GM12878 (cell line): ENCODE measurements around the gene SYK. TPM values are rescaled to one million over a fixed set of nuclear protein-coding genes. Genes with fewer than 3 reads are reported as not detected.

Experiments
- ATAC-seq: fragments of 200-7000 bp; cut with Tn5 transposase; 3 replicates; pipeline ENCODE4 v1.9.1; 2020; ENCODE audit warnings: mild to moderate bottlenecking, moderate library complexity
- BruUV-seq: library from RNA; stranded (reverse); fragments of 400-500 nt; replicated peaks from 2 replicates; lab custom pipeline; 2021; lab: Mats Ljungman, UMichigan
- CTCF ChIA-PET: fragments of 300-600 bp; sonication (Branson Sonifier 250); formaldehyde crosslinking; extraction: SDS; loops from one replicate; lab custom pipeline; 2021; ENCODE audit warnings: inconsistent platforms; lab: Yijun Ruan, JAX
- POLR2A ChIA-PET: fragments of 350-600 bp; formaldehyde crosslinking; extraction: SDS; loops from one replicate; lab custom pipeline; 2021; ENCODE audit warnings: inconsistent platforms; lab: Charles Lee
- RAD21 ChIA-PET: fragments of 300-600 bp; sonication (Branson Sonifier 250); formaldehyde crosslinking; loops from one replicate; lab custom pipeline; 2023; ENCODE audit warnings: antibody characterized with exemption; ENCODE audit not compliant: unreplicated experiment; lab: Charles Lee
- SMC1A ChIA-PET: fragments of 300-600 bp; sonication (Branson Sonifier 250); formaldehyde crosslinking; loops from one replicate; lab custom pipeline; 2023; ENCODE audit not compliant: unreplicated experiment, uncharacterized antibody; lab: Charles Lee
- DNase-seq: peaks from one replicate; pipeline ENCODE4 v3.0.0-alpha.2; 2011; ENCODE audit warnings: low read depth, low spot score
- FAIRE-seq: peaks from 3 replicates; lab custom pipeline; 2011; peaks lifted over from hg19 to GRCh38; lab: Jason Lieb, UNC
- H2AFZ ChIP-seq: 2 replicates; pipeline ENCODE4 v1.6.0; 2011; ENCODE audit warnings: low read depth, low read length, control low read depth; ENCODE audit not compliant: control insufficient read depth
- H3K27ac ChIP-seq: 2 replicates; pipeline ENCODE4 v1.5.1; 2011; ENCODE audit warnings: control low read depth; ENCODE audit not compliant: control insufficient read depth, insufficient read depth
- H3K27me3 ChIP-seq, 2 experiments: replicated peaks in 1 of 2; 2 replicates each; pipeline versions ENCODE4 v1.6.0 to v1.6.1; 2011; ENCODE audit warnings: low read length in 1 of 2; ENCODE audit not compliant: control insufficient read depth in 2 of 2, insufficient read depth in 2 of 2
- H3K36me3 ChIP-seq, 2 experiments: 2 replicates each; pipeline ENCODE4 v1.5.1; 2011; ENCODE audit warnings: low read length in 1 of 2; ENCODE audit not compliant: control insufficient read depth in 2 of 2, insufficient read depth in 2 of 2
- H3K4me1 ChIP-seq: 2 replicates; pipeline ENCODE4 v1.6.1; 2011; ENCODE audit warnings: mild to moderate bottlenecking, low read length, moderate library complexity, mixed read lengths; ENCODE audit not compliant: control insufficient read depth, insufficient read depth
- H3K4me2 ChIP-seq: 2 replicates; pipeline ENCODE4 v1.6.0; 2011; ENCODE audit warnings: control low read depth; ENCODE audit not compliant: control insufficient read depth, insufficient read depth
- H3K4me3 ChIP-seq: fragments of 200-600 bp; sonication (generic); 2 replicates; pipeline ENCODE4 v1.5.1; 2016
- H3K79me2 ChIP-seq: 2 replicates; pipeline ENCODE4 v1.6.0; 2011; ENCODE audit warnings: low read length; ENCODE audit not compliant: control insufficient read depth, insufficient read depth
- H3K9ac ChIP-seq: 2 replicates; pipeline ENCODE4 v1.8.0; 2011; ENCODE audit warnings: low read length, control low read depth, mixed read lengths; ENCODE audit not compliant: control insufficient read depth, insufficient read depth
- H3K9me3 ChIP-seq: replicated peaks from 3 replicates; pipeline ENCODE4 v1.5.1; 2011; ENCODE audit warnings: mild to moderate bottlenecking, low read length; ENCODE audit not compliant: control insufficient read depth, insufficient read depth
- H4K20me1 ChIP-seq: 2 replicates; pipeline ENCODE4 v1.6.0; 2011; ENCODE audit not compliant: control insufficient read depth, insufficient read depth
- CBFB ChIP-seq: IDR thresholded peaks from 2 replicates; pipeline ENCODE4 v1.6.1; 2016; ENCODE audit warnings: antibody characterized with exemption, low read depth
- CHD4 ChIP-seq: fragments of 200-600 bp; sonication (generic); IDR thresholded peaks from 2 replicates; pipeline ENCODE4 v1.6.1; 2016; ENCODE audit warnings: mild to moderate bottlenecking
- CREB1 ChIP-seq: IDR thresholded peaks from 2 replicates; pipeline ENCODE4 v1.6.1; 2012; ENCODE audit warnings: low read depth, mild to moderate bottlenecking, inconsistent platforms
- EED ChIP-seq: sonication (generic); IDR thresholded peaks from 2 replicates; pipeline ENCODE4 v1.6.1; 2016; ENCODE audit warnings: antibody characterized with exemption, low read depth
- HDAC2 ChIP-seq: fragments of 200-600 bp; sonication (generic); IDR thresholded peaks from 2 replicates; pipeline ENCODE4 v1.6.1; 2017
- IKZF1 ChIP-seq: fragments of 450-650 bp; conservative IDR thresholded peaks from 2 replicates; pipeline ENCODE4 v1.6.1; 2017; ENCODE audit warnings: antibody characterized with exemption, mild to moderate bottlenecking
- NFXL1 ChIP-seq: fragments of 450-650 bp; IDR thresholded peaks from 2 replicates; pipeline ENCODE4 v1.6.1; 2017; ENCODE audit warnings: antibody characterized with exemption, mild to moderate bottlenecking, borderline replicate concordance
- PKNOX1 ChIP-seq: fragments of 450-650 bp; IDR thresholded peaks from 2 replicates; pipeline ENCODE4 v1.6.1; 2016; ENCODE audit warnings: mild to moderate bottlenecking
- POLR2AphosphoS2 ChIP-seq: IDR thresholded peaks from 2 replicates; pipeline ENCODE4 v1.6.1; 2011; ENCODE audit warnings: low read depth, mild to moderate bottlenecking, low read length, improper control_type of control experiment, moderate library complexity
- POU2F2 ChIP-seq: IDR thresholded peaks from 3 replicates; pipeline ENCODE4 v1.6.1; 2011; ENCODE audit warnings: low read depth, mild to moderate bottlenecking, low read length, borderline replicate concordance
- RELA ChIP-seq: fragments of 450-650 bp; IDR thresholded peaks from 2 replicates; pipeline ENCODE4 v1.8.0; 2014; ENCODE audit warnings: borderline replicate concordance; ENCODE audit not compliant: partially characterized antibody
- SUPT20H ChIP-seq: IDR thresholded peaks from 2 replicates; pipeline ENCODE4 v1.6.1; 2011; ENCODE audit warnings: low read depth, mild to moderate bottlenecking, low read length, moderate library complexity, borderline replicate concordance; ENCODE audit not compliant: control insufficient read depth
- ZNF207 ChIP-seq: fragments of 450-650 bp; IDR thresholded peaks from 2 replicates; pipeline ENCODE4 v1.6.1; 2014; ENCODE audit warnings: antibody characterized with exemption, mild to moderate bottlenecking, borderline replicate concordance
- ZNF274 ChIP-seq: IDR thresholded peaks from one replicate; pipeline ENCODE4 v1.8.0; 2011; ENCODE audit not compliant: insufficient read length, insufficient read depth
- WGBS: methylation state at CpG from one replicate; pipeline ENCODE4 v1.1.6; 2016; ENCODE audit warnings: low lambda C conversion rate; ENCODE audit not compliant: insufficient replicate concordance, insufficient coverage; ENCODE audit errors: missing lambda C conversion rate; 5-methylcytosine and 5-hydroxymethylcytosine counted together
- in situ Hi-C: fragments of 300-500 bp; cut with MboI; formaldehyde crosslinking; loops from 9 replicates; pipeline ENCODE4 v1.14.3; 2018; ENCODE audit warnings: mixed read lengths
- intact Hi-C: fragments of 100-400 bp; cut with micrococcal nuclease; formaldehyde crosslinking; loops from one replicate; pipeline ENCODE4 v1.14.2; 2022; ENCODE audit not compliant: unreplicated experiment
- polyA plus RNA-seq, 11 experiments: library from polyadenylated mRNA; depleted of rRNA in 4 of 11; unstranded in 6 of 11; stranded (reverse) in 5 of 11; fragments of >200 nt; fragmentation: Nextera tagmentation in 4 of 11; fragmentation: Illumina TruSeq in 1 of 11; extraction: Ambion mirVana in 4 of 11; extraction: Trizol in 1 of 11; gene quantifications; 1 replicate in 1 of 11; 2 replicates in 10 of 11; pipeline versions ENCODE4 v1.2.1 to v1.2.3, GENCODE V29; 2011 to 2016; ENCODE audit warnings: inconsistent platforms in 2 of 11, missing spikeins in 2 of 11, low read depth in 1 of 11
- total RNA-seq, 4 experiments: library from RNA; depleted of rRNA in 3 of 4; stranded (reverse); fragments of >200 nt in 3 of 4; fragmentation: Illumina TruSeq in 1 of 4; extraction: Trizol in 1 of 4; gene quantifications; 2 replicates each; pipeline versions ENCODE4 v1.2.1 to v1.2.3, GENCODE V29; 2013 to 2021
- TF ChIP-seq, protein P1 (sequence below): IDR thresholded peaks from 2 replicates; pipeline ENCODE4 v1.6.1; 2011; ENCODE audit warnings: mild to moderate bottlenecking, low read depth, low read length, moderate library complexity; ENCODE audit not compliant: insufficient replicate concordance
- TF ChIP-seq, protein P2 (sequence below): IDR thresholded peaks from 2 replicates; pipeline ENCODE4 v1.6.1; 2012; ENCODE audit warnings: low read length, inconsistent platforms
- TF ChIP-seq, protein P3 (sequence below): IDR thresholded peaks from 2 replicates; pipeline ENCODE4 v1.6.1; 2012; ENCODE audit warnings: low read depth, low read length, improper control_type of control experiment
- TF ChIP-seq, protein P4 (sequence below): fragments of 450-650 bp; conservative IDR thresholded peaks from 2 replicates; pipeline ENCODE4 v1.6.1; 2017; ENCODE audit warnings: mild to moderate bottlenecking, moderate library complexity

SYK gene
- total and polyA plus RNA-seq, 10 of the 15 experiments (the other 5 are each of a cell fraction or from before 2014, with no cell fraction given) = 6.5 to 135 (median 68.8) TPM

GRCh38 chr9:90838581-90839154, 37.0 kb downstream of the SYK start:
- DNase-seq (no peak), FAIRE-seq (no peak), ATAC-seq (no peak)
- ChIA-PET RAD21 (no interaction called here), CTCF (interaction anchor here (0.9 to 1.5 kb wide), 3 partner anchors 8 to 1560 kb away, joined by 3 to 4 read pairs (median 3); no protein-coding TSS in a partner anchor), POLR2A (no interaction called here), SMC1A (interaction anchor here (1.0 to 1.9 kb wide), 5 partner anchors 8 to 64 kb away, joined by 3 to 4 read pairs (median 4); no protein-coding TSS in a partner anchor)
- no peak for TF ChIP-seq NFXL1
- TF ChIP-seq EED = no peak
- no peak for TF ChIP-seq PKNOX1
- TF ChIP-seq POU2F2 = no peak
- no peak for TF ChIP-seq ZNF274
- TF ChIP-seq, protein P1, sequence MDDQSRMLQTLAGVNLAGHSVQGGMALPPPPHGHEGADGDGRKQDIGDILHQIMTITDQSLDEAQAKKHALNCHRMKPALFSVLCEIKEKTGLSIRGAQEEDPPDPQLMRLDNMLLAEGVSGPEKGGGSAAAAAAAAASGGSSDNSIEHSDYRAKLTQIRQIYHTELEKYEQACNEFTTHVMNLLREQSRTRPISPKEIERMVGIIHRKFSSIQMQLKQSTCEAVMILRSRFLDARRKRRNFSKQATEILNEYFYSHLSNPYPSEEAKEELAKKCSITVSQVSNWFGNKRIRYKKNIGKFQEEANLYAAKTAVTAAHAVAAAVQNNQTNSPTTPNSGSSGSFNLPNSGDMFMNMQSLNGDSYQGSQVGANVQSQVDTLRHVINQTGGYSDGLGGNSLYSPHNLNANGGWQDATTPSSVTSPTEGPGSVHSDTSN = no peak
- TF ChIP-seq CREB1 = no peak
- no peak for TF ChIP-seq SUPT20H
- TF ChIP-seq, protein P2, sequence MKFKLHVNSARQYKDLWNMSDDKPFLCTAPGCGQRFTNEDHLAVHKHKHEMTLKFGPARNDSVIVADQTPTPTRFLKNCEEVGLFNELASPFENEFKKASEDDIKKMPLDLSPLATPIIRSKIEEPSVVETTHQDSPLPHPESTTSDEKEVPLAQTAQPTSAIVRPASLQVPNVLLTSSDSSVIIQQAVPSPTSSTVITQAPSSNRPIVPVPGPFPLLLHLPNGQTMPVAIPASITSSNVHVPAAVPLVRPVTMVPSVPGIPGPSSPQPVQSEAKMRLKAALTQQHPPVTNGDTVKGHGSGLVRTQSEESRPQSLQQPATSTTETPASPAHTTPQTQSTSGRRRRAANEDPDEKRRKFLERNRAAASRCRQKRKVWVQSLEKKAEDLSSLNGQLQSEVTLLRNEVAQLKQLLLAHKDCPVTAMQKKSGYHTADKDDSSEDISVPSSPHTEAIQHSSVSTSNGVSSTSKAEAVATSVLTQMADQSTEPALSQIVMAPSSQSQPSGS = no peak
- TF ChIP-seq, protein P3, sequence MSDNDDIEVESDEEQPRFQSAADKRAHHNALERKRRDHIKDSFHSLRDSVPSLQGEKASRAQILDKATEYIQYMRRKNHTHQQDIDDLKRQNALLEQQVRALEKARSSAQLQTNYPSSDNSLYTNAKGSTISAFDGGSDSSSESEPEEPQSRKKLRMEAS = no peak
- no peak for TF ChIP-seq IKZF1
- TF ChIP-seq CBFB = no peak
- TF ChIP-seq ZNF207 = no peak
- TF ChIP-seq RELA = no peak
- no peak for TF ChIP-seq POLR2AphosphoS2
- TF ChIP-seq, protein P4, sequence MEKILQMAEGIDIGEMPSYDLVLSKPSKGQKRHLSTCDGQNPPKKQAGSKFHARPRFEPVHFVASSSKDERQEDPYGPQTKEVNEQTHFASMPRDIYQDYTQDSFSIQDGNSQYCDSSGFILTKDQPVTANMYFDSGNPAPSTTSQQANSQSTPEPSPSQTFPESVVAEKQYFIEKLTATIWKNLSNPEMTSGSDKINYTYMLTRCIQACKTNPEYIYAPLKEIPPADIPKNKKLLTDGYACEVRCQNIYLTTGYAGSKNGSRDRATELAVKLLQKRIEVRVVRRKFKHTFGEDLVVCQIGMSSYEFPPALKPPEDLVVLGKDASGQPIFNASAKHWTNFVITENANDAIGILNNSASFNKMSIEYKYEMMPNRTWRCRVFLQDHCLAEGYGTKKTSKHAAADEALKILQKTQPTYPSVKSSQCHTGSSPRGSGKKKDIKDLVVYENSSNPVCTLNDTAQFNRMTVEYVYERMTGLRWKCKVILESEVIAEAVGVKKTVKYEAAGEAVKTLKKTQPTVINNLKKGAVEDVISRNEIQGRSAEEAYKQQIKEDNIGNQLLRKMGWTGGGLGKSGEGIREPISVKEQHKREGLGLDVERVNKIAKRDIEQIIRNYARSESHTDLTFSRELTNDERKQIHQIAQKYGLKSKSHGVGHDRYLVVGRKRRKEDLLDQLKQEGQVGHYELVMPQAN = no peak
- no peak for TF ChIP-seq HDAC2
- no peak for TF ChIP-seq CHD4
- 69% methylated on average over 6 of the region's 6 CpGs for WGBS
- BruUV-seq = no TSS peak
- Histone ChIP-seq H3K9ac (no peak overlapping the region), H3K4me2 (peak overlapping the region; percentile 21; the same call in 1 of the 2 replicates), H3K27me3 (no peaks in the 10 kb centered on the region), H3K4me3 (no peak overlapping the region), H4K20me1 (no peaks in the 10 kb centered on the region), H3K79me2 (peaks cover 23% of the 10 kb centered on the region), H3K36me3 (peaks cover 0 to 7% of the 10 kb centered on the region in 2 experiments; a peak in 2 of 4 replicates), H3K4me1 (peaks cover 26% of the 10 kb centered on the region), H3K27ac (no peak overlapping the region), H3K9me3 (no peaks in the 10 kb centered on the region), H2AFZ (no peak overlapping the region)
- intact Hi-C loops = loop anchor here (5.0 kb wide), 2 partner anchors 36 to 66 kb away; partner anchors contain the start of gene SYK
- in situ Hi-C loops = no loop called here
